ENCODE results near the gene TAF12. TPM values are rescaled to one million over a fixed set of nuclear protein-coding genes. Genes with fewer than 3 reads are reported as not detected.
"Not testable (repeated sequence)": the region's sequence is repeated elsewhere in the genome, so short reads cannot be mapped to it uniquely, and the experiment has no call there.

TAF12 gene
- total RNA-seq, 1 donor from 2014 or later: 28.2 TPM

- Histone ChIP-seq H3K27me3 (ENCODE audit: low read depth) (no peaks in the 10 kb centered on the region), H3K4me3 (no peak overlapping the region), H3K4me1 (peaks cover 7% of the 10 kb centered on the region), H3K27ac (replicated peaks) (no peak overlapping the region), H3K9me3 (replicated peaks) (no peaks in the 10 kb centered on the region), H3K36me3 (no peaks in the 10 kb centered on the region)
- TF ChIP-seq CTCF (IDR thresholded peaks at IDR 0.05; ENCODE audit: borderline replicate concordance): no peak
- intact Hi-C loops (cut with micrococcal nuclease): no loop called here
- DNase-seq: no peak
These were observed 13.5 kb upstream of the TAF12 start for GRCh38 chr1:28656335-28656734.

GRCh38 chr1:28655448-28656311 lies 12.8 kb upstream of the TAF12 start:
- H3K4me3 ChIP-seq; H3K9me3 ChIP-seq (replicated peaks); H3K36me3 ChIP-seq; DNase-seq; H3K27ac ChIP-seq (replicated peaks); H3K27me3 ChIP-seq (ENCODE audit: low read depth); intact Hi-C loops (cut with micrococcal nuclease); H3K4me1 ChIP-seq: not testable (repeated sequence)

GRCh38 chr1:28653870-28654269 lies 11.0 kb upstream of the TAF12 start:
- H3K27ac ChIP-seq (replicated peaks); H3K4me3 ChIP-seq; H3K36me3 ChIP-seq; H3K27me3 ChIP-seq (ENCODE audit: low read depth); DNase-seq; intact Hi-C loops (cut with micrococcal nuclease); H3K9me3 ChIP-seq (replicated peaks): not testable (repeated sequence)
- H3K4me1 ChIP-seq: peaks cover 14% of the 10 kb centered on the region
- peak; percentile 29 for TF ChIP-seq CTCF (IDR thresholded peaks at IDR 0.05; ENCODE audit: borderline replicate concordance)

- H3K4me3 ChIP-seq; H3K27ac ChIP-seq (replicated peaks); H3K36me3 ChIP-seq; H3K9me3 ChIP-seq (replicated peaks); H3K27me3 ChIP-seq (ENCODE audit: low read depth); intact Hi-C loops (cut with micrococcal nuclease); DNase-seq: not testable (repeated sequence)
- peaks cover 16% of the 10 kb centered on the region for H3K4me1 ChIP-seq
These were observed 10.2 kb upstream of the TAF12 start for GRCh38 chr1:28653063-28653462.

DNA sequence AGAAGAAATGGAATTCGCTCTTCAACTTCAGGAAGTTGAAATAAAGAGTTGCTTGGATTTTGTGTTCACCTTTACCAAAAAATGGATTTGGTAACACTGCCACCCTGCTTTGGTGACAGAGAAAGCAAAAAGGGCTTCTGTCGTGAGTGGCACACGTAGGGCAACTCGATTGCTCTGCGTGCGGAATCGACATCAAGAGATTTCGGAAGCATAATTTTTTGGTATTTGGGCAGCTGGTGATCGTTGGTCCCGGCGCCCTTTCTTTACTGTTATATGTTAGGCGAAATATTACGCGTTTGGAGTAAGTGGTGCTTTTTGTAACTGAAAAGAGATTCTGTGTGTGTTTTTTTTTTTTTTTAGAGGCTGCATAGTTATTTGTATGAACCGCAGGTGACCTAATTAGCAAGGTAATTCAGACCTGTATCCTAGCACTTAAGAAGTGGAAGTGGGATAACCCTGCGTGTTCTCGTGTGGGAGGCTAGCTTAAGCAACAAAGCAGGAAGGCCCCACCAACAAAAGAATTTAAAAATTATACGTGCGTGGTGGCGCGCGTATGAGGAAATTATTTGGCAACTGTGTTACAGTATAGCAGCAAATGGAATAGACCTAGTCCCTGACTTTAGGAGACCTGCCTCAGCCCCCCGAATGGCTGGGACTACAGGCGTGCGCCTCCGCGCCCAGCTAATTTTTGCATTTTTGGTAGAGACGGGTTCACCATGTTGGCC lies 5.8 kb upstream of the TAF12 start, which contains the start of gene RNU11:
Gene RNU11, plus strand, starts transcription at position 127 of the 725 bp plus-strand sequence.
- Histone ChIP-seq H3K36me3 (no peaks in the 10 kb centered on the region), H3K9me3 (replicated peaks) (no peaks in the 10 kb centered on the region), H3K27me3 (ENCODE audit: low read depth) (no peaks in the 10 kb centered on the region), H3K4me1 (peaks cover 42% of the 10 kb centered on the region), H3K27ac (replicated peaks) (peak within 1 kb of the TSS; percentile 95), H3K4me3 (peak within 1 kb of the TSS; percentile 63)
- DNase-seq: peak; percentile 84
- intact Hi-C loops (cut with micrococcal nuclease): no loop called here
- TF ChIP-seq CTCF (IDR thresholded peaks at IDR 0.05; ENCODE audit: borderline replicate concordance): no peak

DNA sequence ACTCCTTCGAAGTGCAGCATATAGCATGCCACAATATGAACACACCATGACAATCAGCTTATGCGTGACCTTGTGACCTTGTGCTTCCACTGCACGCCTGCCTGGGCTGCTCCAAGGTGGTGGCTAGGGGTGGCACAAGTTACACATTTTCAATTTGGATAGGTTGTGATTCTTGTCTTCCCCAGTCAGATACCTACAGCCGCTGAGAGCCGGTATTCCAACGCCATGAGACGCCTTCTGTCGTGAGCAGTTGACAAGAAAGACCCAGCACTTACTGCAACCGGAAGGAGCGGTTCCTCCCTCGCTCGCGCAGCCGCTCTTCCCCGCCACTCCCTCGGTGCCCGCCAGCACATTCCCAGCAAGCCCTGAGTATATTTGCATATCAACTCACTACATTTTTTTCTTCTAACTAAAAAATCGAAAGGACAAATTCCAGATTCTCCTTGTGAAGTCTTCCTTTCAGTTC lies 5.2 kb upstream of the TAF12 start:
- Histone ChIP-seq H3K27ac (replicated peaks) (peak overlapping the region; percentile 95), H3K36me3 (no peaks in the 10 kb centered on the region), H3K4me1 (peaks cover 47% of the 10 kb centered on the region), H3K4me3 (peak overlapping the region; percentile 63), H3K9me3 (replicated peaks) (no peaks in the 10 kb centered on the region), H3K27me3 (ENCODE audit: low read depth) (no peaks in the 10 kb centered on the region)
- no peak for TF ChIP-seq CTCF (IDR thresholded peaks at IDR 0.05; ENCODE audit: borderline replicate concordance)
- DNase-seq: peak; percentile 92
- intact Hi-C loops (cut with micrococcal nuclease): no loop called here

Data from left ventricle myocardium inferior (tissue), 1 donor.